ENCODE results near the gene DGKQ.
"Not testable (repeated sequence)": the region's sequence is repeated elsewhere in the genome, so short reads cannot be mapped to it uniquely, and the experiment has no call there.

The DGKQ gene

DNA sequence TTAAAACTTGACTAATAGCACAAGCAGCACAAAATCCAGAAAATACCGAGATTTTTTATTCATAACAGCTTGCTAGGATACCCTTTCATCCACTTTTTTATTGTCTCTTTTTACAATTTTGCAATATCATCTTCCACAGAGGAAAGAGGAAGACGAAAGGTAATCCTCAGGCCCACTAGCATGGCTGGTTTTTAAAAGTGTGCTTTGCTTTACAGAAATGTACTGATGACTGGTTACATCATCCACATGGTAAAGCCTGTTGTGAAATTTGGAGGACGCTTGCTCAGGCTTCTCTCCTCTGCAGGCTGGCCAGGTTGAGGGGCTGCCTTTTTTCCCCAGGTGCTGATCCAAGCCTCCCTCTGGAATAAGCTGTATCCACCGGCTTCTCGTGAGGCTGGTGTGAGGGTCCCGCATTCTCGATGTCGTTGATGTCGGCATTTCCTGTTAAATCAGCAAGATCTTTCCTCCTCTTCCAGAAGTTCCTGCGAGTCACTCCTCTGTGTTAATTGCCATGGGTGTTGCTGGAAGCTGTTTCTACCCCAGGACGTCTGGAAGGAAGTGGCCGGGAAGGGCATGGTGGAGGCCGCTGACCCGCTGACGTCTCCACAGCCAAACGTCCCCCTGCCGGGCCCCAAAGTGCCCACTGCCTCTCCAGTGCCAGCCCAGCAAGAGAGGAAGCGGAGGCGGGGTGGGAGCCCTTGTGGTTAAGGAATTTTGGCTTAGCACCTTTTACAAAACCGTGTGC lies 5.8 kb upstream of the DGKQ start:
- no peak overlapping the region for H3K4me3 ChIP-seq (ENCODE audit: low read depth, low read length)
- no peak for DNase-seq (ENCODE audit: low read depth)

DNA sequence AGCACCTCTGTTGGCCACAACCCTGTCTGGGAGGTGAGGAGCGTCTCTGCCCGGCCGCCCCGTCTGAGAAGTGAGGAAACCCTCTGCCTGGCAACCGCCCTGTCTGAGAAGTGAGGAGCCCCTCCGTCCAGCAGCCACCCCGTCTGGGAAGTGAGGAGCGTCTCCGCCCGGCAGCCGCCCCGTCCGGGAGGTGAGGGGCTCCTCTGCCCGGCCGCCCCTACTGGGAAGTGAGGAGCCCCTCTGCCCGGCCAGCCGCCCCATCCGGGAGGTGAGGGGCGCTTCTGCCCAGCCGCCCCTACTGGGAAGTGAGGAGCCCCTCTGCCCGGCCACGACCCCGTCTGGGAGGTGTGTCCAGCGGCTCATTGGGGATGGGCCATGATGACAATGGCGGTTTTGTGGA lies 2.6 kb upstream of the DGKQ start:
- not testable (repeated sequence) for H3K4me3 ChIP-seq (ENCODE audit: low read depth, low read length); DNase-seq (ENCODE audit: low read depth)

More for the DNA sequence above, 5.8 kb upstream of the DGKQ start:
- TF ChIP-seq, protein P1, sequence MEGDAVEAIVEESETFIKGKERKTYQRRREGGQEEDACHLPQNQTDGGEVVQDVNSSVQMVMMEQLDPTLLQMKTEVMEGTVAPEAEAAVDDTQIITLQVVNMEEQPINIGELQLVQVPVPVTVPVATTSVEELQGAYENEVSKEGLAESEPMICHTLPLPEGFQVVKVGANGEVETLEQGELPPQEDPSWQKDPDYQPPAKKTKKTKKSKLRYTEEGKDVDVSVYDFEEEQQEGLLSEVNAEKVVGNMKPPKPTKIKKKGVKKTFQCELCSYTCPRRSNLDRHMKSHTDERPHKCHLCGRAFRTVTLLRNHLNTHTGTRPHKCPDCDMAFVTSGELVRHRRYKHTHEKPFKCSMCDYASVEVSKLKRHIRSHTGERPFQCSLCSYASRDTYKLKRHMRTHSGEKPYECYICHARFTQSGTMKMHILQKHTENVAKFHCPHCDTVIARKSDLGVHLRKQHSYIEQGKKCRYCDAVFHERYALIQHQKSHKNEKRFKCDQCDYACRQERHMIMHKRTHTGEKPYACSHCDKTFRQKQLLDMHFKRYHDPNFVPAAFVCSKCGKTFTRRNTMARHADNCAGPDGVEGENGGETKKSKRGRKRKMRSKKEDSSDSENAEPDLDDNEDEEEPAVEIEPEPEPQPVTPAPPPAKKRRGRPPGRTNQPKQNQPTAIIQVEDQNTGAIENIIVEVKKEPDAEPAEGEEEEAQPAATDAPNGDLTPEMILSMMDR (IDR thresholded peaks at IDR 0.05; ENCODE audit: low read depth, low read length, missing control alignments), result no peak

DNA sequence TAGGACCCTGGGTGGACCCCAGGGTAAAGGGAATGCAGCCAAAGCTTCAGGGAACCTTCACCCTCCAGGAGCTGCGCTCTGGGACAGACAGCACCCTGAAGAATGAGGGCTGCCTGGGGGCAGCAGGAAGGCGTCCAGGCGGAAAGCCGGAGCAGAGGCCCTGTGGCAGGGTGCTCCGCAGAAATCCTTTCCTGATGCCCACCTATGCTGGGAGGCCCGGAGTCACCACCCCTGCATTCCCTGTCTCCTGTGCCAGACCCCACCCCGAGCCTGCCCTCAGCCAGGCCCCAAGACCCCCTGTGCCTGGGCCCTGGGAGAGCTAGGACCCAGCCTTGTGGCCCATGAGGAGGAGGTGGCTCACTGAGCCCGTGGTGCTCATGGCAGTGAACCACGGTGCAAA lies 1.3 kb upstream of the DGKQ start:
- no peak for DNase-seq (ENCODE audit: low read depth)
- no peak overlapping the region for H3K4me3 ChIP-seq (ENCODE audit: low read depth, low read length)
- TF ChIP-seq, protein P1 (IDR thresholded peaks at IDR 0.05; ENCODE audit: low read depth, low read length, missing control alignments), result no peak

DNA sequence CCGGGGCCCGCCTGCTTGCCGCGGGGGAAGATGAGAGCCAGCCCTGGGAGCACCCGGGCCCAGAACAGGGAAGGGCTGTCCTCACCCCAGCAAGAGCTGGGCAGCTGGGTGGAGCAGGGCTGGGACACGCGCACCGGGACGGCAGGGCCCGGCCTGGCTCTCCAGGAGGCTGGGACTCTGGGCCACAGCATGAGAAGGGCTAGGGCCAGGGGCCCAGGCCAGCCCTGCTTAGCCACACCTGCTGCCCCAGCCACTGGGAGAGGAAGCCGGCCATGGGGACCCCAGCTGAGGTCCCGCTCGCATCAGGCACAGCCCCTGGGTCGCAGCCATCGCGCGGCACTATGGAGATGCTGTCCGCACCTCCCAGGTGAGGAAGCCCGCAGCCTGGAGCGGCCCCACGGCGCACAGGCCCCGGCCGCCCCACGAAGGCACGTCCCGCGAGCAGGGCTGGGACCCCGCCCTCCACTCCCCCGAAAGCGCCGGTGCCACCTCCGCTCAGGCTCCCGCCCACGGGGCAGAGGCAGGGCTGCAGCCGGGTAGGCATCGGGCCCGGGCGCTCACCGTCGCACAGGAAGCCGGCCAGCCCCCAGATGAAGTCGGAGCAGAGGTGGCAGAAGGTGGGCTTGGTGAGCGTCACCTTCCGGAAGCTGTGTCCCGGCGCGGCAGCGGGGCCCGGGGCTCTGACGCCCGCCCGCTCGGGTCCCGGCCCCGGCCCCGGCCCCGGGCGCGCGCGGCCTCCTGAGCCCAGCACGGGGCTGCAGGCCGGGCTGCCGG lies 531 bp downstream of the DGKQ start:
- TF ChIP-seq, protein P1 (IDR thresholded peaks at IDR 0.05; ENCODE audit: low read depth, low read length, missing control alignments), result no peak
- DNase-seq (ENCODE audit: low read depth), result no peak

DNA sequence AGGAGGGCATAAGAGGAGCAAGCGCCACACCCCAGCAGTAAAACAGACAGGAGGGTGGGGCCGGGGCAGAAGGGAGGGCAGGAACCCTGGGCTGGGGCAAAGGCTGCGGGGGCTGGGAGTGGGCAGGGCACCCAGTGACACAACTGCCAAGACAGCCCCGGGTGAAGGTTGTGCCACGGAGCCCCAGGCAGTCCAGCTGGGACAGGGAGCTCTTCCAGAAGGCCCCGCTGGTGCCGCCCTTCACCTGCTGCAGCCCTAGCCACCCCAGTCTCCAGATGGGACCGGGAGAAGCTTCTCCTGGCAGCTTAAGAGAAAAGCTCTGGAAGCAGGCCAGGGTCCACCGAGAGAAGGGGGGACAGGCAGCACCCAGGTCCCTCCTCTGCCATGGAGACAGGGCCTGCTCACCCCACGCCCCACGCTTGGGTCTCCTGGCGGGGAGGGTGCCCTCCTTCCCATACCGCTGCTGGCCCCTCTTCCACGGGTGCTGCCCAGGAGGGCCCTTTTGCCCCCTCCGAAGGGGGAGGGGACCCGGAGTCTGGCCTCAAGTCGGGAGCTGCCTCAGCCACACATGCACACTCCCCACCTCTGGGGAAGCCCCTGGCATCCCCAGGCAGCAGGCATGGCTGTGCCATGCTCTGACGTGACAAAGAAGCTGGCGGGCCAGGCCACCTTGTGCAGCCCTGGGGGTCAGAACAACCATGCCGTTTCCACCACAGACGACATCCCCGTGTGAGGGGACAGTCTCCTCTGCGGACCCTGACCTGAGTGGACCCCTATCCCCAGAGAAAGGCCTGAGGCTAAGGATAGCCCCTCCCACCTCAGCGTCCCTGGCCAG lies 1.5 kb downstream of the DGKQ start:
- TF ChIP-seq, protein P1 (IDR thresholded peaks at IDR 0.05; ENCODE audit: low read depth, low read length, missing control alignments), result no peak
- H3K4me3 ChIP-seq (ENCODE audit: low read depth, low read length), result peak overlapping the region; percentile 85
- DNase-seq (ENCODE audit: low read depth), result no peak

More for the DNA sequence above, 531 bp downstream of the DGKQ start:
- H3K4me3 ChIP-seq (ENCODE audit: low read depth, low read length), result peak overlapping the region; percentile 85

DNA sequence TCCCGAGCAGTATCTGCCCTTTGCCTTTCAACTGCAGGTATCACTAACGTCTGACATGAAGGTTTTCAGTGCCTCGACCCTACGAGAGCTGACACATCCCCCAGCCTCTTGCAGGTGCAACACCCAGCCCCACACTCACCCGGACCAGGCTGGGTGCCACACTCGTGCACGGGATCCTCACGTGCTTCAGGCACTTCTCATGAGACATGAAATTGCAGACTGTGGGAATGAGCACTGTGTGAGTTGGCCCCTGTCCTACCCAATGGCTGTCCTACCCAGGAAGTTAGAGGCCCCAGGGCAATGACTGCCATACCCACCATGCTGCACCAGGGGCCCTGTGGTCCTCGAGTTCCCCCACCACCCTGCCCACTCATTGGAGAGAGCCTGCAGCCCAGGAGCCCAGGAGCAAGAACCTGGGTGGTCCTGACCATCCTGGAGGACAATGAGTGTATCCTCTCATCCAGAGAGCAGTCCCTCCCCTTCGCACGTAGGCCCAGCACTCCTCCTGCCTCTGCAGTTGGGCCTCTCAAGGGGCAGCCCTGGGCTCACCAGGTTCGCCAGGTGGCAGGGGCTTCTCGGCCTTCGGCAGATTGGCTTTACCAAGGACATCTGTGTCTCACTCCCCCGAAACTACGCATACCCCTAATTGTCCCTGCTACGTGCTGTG lies 2.4 kb downstream of the DGKQ start:
- DNase-seq (ENCODE audit: low read depth), result no peak
- H3K4me3 ChIP-seq (ENCODE audit: low read depth, low read length), result no peak overlapping the region
- TF ChIP-seq, protein P1 (IDR thresholded peaks at IDR 0.05; ENCODE audit: low read depth, low read length, missing control alignments), result no peak
